OCI-LY7 (cell line): ENCODE results near the gene SOX2. TPM values are rescaled to one million over a fixed set of nuclear protein-coding genes. Genes with fewer than 3 reads are reported as not detected.
A peak's percentile ranks its signal among the peaks of the same experiment; 100 is the strongest.

Experiments
- BruUV-seq: library from RNA; stranded (reverse); fragments of 400-500 nt; replicated peaks from 2 replicates; lab custom pipeline; 2021; lab: Mats Ljungman, UMichigan
- CTCF ChIA-PET: fragments of 300-600 bp; sonication (Branson Sonifier 250); formaldehyde crosslinking; loops from one replicate; lab custom pipeline; 2022; ENCODE audit warnings: antibody characterized with exemption; ENCODE audit not compliant: unreplicated experiment; lab: Charles Lee
- POLR2A ChIA-PET: fragments of 300-600 bp; sonication (Branson Sonifier 250); formaldehyde crosslinking; loops from one replicate; lab custom pipeline; 2022; ENCODE audit warnings: antibody characterized with exemption; lab: Charles Lee
- DNase-seq: peaks from one replicate; pipeline ENCODE4 v3.0.0-alpha.2; 2015; ENCODE audit warnings: low spot score
- H2AFZ ChIP-seq: fragments of 200-600 bp; sonication (generic), shearing (Covaris generic); 2 replicates; pipeline ENCODE4 v1.6.1; 2014; ENCODE audit warnings: mild to moderate bottlenecking, antibody characterized with exemption, low read length, moderate library complexity
- H3K27ac ChIP-seq: fragments of 200-600 bp; sonication (generic); 2 replicates; pipeline ENCODE4 v1.5.1; 2014; ENCODE audit warnings: mixed run types, low read depth, mild to moderate bottlenecking, moderate library complexity, low read length, inconsistent platforms; ENCODE audit not compliant: poor library complexity, severe bottlenecking
- H3K36me3 ChIP-seq: fragments of 200-600 bp; sonication (generic); 2 replicates; pipeline ENCODE4 v1.6.1; 2014; ENCODE audit warnings: mild to moderate bottlenecking, antibody characterized with exemption, low read length, moderate library complexity, mixed read lengths; ENCODE audit not compliant: insufficient read depth
- H3K4me1 ChIP-seq: fragments of 200-600 bp; sonication (generic); 2 replicates; pipeline ENCODE4 v1.5.1; 2014; ENCODE audit warnings: mild to moderate bottlenecking, low read length; ENCODE audit not compliant: insufficient read depth, poor library complexity, severe bottlenecking
- H3K4me2 ChIP-seq: fragments of 200-600 bp; sonication (generic); 2 replicates; pipeline ENCODE4 v1.6.1; 2014; ENCODE audit warnings: mild to moderate bottlenecking, low read length
- H3K4me3 ChIP-seq: fragments of 200-600 bp; sonication (generic); 2 replicates; pipeline ENCODE4 v1.5.1; 2014; ENCODE audit warnings: mild to moderate bottlenecking, low read depth, low read length; ENCODE audit not compliant: poor library complexity, severe bottlenecking
- H3K79me2 ChIP-seq: fragments of 200-600 bp; sonication (generic); 2 replicates; pipeline ENCODE4 v1.6.1; 2016; ENCODE audit warnings: low read depth, mild to moderate bottlenecking, low read length, moderate library complexity, mixed read lengths; ENCODE audit not compliant: insufficient read depth
- H3K9me2 ChIP-seq: fragments of 200-600 bp; sonication (generic); 2 replicates; pipeline ENCODE4 v1.6.1; 2016; ENCODE audit warnings: mild to moderate bottlenecking, low read length, mixed read lengths; ENCODE audit not compliant: insufficient read depth
- H3K9me3 ChIP-seq: fragments of 200-600 bp; sonication (generic); 2 replicates; pipeline ENCODE4 v1.6.1; 2014; ENCODE audit warnings: mild to moderate bottlenecking, mixed run types, low read length, mixed read lengths
- H4K20me1 ChIP-seq: fragments of 200-600 bp; sonication (generic); 2 replicates; pipeline ENCODE4 v1.6.1; 2014; ENCODE audit warnings: mild to moderate bottlenecking, antibody characterized with exemption, low read length, moderate library complexity, mixed read lengths; ENCODE audit not compliant: insufficient read depth
- EZH2phosphoT487 ChIP-seq: fragments of 200-600 bp; sonication (generic); IDR thresholded peaks from 2 replicates; pipeline ENCODE4 v1.6.1; 2018; ENCODE audit warnings: low read depth, borderline replicate concordance, mild to moderate bottlenecking, mixed run types, antibody characterized with exemption, low read length, moderate library complexity, mixed read lengths
- intact Hi-C: fragments of 100-400 bp; cut with micrococcal nuclease; formaldehyde crosslinking; loops from one replicate; pipeline ENCODE4 v1.10.0; 2022; ENCODE audit not compliant: unreplicated experiment
- total RNA-seq, 2 experiments: library from RNA; depleted of rRNA in 1 of 2; stranded (reverse); fragments of >200 nt in 1 of 2; shearing (Covaris generic) in 1 of 2; gene quantifications; 2 replicates each; pipeline ENCODE4 v1.2.3, GENCODE V29; 2014 to 2022
- TF ChIP-seq, protein P1 (sequence below): fragments of 200-600 bp; sonication (generic); conservative IDR thresholded peaks from 2 replicates; pipeline ENCODE4 v1.5.1; 2014; ENCODE audit warnings: mild to moderate bottlenecking, antibody characterized with exemption, low read length, moderate library complexity, mixed read lengths

Gene SOX2
- total RNA-seq, 2 experiments from 2014 or later, result 11.3 to 33.5 TPM

DNA sequence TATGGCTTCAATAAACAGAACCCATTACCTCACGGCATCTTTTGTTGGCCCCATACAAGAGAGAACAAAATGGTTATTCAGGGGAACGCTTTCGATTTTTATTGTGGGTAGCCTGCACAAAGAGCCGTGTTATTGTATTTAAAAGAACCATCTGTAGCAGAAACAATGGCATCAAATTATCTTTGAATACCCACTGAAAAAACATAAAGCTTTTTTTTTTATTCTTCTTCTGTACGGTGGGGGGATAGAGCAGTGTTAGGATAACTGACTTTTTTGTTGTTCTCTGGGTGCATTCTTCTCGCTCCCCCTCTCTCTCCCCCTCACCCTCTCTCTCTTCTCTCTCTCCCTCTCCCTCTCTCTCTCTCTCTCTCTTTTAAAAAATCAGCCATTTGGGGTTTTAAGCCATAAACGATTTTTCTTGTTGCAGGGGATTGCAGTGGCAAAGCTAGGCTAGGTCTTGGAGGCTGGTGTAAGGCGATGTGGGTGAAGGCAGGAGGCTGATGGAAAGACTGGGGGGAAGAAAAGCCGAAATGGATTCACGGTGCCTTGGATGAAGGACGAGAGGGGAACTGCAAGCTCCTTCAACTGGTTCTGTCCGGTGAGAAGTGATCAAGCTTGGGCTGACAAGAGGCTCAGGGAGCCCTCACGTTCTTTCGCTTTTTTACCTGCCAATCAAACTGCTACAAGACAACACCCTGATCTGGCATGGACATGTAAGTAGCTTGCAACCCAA lies 12.4 kb upstream of the SOX2 start:
- no peaks in the 10 kb centered on the region for H3K9me3 ChIP-seq
- peak overlapping the region; percentile 75 for H3K4me2 ChIP-seq
- no peak overlapping the region for H3K27ac ChIP-seq
- no peaks in the 10 kb centered on the region for H3K79me2 ChIP-seq
- peaks cover 29% of the 10 kb centered on the region for H3K4me1 ChIP-seq
- H3K36me3 ChIP-seq, result no peaks in the 10 kb centered on the region
- H3K4me3 ChIP-seq, result no peak overlapping the region
- peak overlapping the region; percentile 95; the same call in 1 of the 2 replicates for H2AFZ ChIP-seq
- no peaks in the 10 kb centered on the region for H3K9me2 ChIP-seq
- BruUV-seq, result no TSS peak
- DNase-seq, result no peak
- H4K20me1 ChIP-seq, result no peaks in the 10 kb centered on the region
- intact Hi-C loops, result no loop called here
- ChIA-PET CTCF (no interaction called here), POLR2A (interaction anchor here (1.8 kb wide), 1 partner anchor 10 kb away, joined by 4 read pairs; no protein-coding TSS in a partner anchor)
- TF ChIP-seq, protein P1, sequence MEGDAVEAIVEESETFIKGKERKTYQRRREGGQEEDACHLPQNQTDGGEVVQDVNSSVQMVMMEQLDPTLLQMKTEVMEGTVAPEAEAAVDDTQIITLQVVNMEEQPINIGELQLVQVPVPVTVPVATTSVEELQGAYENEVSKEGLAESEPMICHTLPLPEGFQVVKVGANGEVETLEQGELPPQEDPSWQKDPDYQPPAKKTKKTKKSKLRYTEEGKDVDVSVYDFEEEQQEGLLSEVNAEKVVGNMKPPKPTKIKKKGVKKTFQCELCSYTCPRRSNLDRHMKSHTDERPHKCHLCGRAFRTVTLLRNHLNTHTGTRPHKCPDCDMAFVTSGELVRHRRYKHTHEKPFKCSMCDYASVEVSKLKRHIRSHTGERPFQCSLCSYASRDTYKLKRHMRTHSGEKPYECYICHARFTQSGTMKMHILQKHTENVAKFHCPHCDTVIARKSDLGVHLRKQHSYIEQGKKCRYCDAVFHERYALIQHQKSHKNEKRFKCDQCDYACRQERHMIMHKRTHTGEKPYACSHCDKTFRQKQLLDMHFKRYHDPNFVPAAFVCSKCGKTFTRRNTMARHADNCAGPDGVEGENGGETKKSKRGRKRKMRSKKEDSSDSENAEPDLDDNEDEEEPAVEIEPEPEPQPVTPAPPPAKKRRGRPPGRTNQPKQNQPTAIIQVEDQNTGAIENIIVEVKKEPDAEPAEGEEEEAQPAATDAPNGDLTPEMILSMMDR, result no peak
- TF ChIP-seq EZH2phosphoT487, result no peak

DNA sequence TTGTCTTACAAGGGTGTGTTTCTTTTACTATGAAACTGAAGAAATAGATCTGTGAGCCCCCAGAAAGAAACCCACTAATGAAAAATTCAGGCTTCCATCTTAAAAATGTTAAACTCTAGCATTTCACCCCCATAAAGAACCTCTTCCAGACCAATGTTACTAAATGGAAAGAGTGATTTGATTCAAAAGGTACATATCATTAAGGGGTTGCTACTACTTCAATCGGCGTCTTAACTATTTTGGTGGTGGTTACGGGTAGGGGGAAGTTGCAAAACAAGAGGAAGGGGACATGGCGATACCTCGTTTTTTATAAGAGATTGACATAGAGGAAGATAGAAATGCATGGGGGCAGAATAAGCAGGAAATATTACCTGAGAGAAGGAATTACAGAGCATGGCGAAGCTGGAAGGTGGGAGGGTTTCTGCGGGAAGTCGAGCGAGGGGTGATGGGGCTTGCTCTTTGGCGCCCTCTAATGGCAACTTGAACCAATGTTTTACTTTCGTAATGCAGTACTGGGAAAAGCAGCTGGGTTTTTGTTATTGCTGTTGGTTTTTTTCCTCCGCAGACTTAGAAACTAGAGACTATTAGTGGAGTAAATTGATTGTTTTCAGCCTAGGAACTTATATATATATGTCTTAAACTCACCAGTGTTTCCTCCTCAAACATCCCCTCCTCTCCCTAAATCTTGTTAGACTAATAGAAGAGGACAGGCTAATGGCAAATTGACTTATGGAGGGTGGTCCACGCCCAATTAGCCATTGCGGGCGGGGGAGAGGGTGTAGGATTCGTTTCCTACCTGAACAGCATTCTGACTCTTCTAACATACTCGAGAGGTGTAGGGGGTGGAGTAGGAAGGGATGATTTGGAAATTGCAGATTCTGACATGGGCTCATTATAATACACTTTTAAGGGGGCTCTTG lies 11.3 kb upstream of the SOX2 start:
- Histone ChIP-seq H3K4me3 (peak overlapping the region; percentile 55), H3K27ac (no peak overlapping the region), H3K9me2 (no peaks in the 10 kb centered on the region), H2AFZ (peak overlapping the region; percentile 95), H3K4me1 (peaks cover 29% of the 10 kb centered on the region), H3K79me2 (no peaks in the 10 kb centered on the region), H4K20me1 (no peaks in the 10 kb centered on the region), H3K36me3 (no peaks in the 10 kb centered on the region), H3K4me2 (peak overlapping the region; percentile 75), H3K9me3 (no peaks in the 10 kb centered on the region)
- peak; percentile 82 for DNase-seq
- TF ChIP-seq, protein P1, result peak; percentile 97
- TF ChIP-seq EZH2phosphoT487, result no peak
- ChIA-PET POLR2A (interaction anchor here (0.6 to 1.8 kb wide), 2 partner anchors 11 to 995 kb away, joined by 4 read pairs; no protein-coding TSS in a partner anchor), CTCF (interaction anchor here (0.8 to 2.1 kb wide), 3 partner anchors 217 to 748 kb away, joined by 3 to 14 read pairs (median 3); no protein-coding TSS in a partner anchor)
- intact Hi-C loops, result loop anchor here (1.0 to 5.0 kb wide), 4 partner anchors 213 to 598 kb away; no protein-coding TSS in a partner anchor
- no TSS peak for BruUV-seq
